Sigmoid colon (tissue), 7 donors: Measurements from ENCODE around the gene PLCH1. TPM values are rescaled to one million over a fixed set of nuclear protein-coding genes. Genes with fewer than 3 reads are reported as not detected.

ENCODE experiments used
- DNase-seq: peaks from one replicate; pipeline ENCODE4 v3.0.0-alpha.2; 2019
- H3K27ac ChIP-seq, 4 donors: fragments of 200-600 bp; sonication (generic); one replicate each; pipeline ENCODE4 v1.5.1; 2016 to 2019; ENCODE audit warnings: mild to moderate bottlenecking in 1 of 4
- H3K27me3 ChIP-seq, 3 donors: fragments of 200-600 bp; sonication (generic); one replicate each; pipeline ENCODE4 v1.5.1; 2019; ENCODE audit warnings: mild to moderate bottlenecking in 1 of 3
- H3K36me3 ChIP-seq, 4 donors: fragments of 200-600 bp; sonication (generic); one replicate each; pipeline ENCODE4 v1.5.1; 2016 to 2019
- H3K4me1 ChIP-seq, 4 donors: fragments of 200-600 bp; sonication (generic); one replicate each; pipeline ENCODE4 v1.5.1; 2017 to 2019
- H3K4me3 ChIP-seq, 4 donors: fragments of 200-600 bp; sonication (generic); one replicate each; pipeline ENCODE4 v1.5.1; 2017 to 2019; ENCODE audit warnings: mild to moderate bottlenecking in 2 of 4, moderate library complexity in 1 of 4
- H3K9me3 ChIP-seq, 4 donors: fragments of 200-600 bp in 3 of 4; sonication (generic) in 3 of 4; one replicate each; pipeline versions ENCODE4 v1.5.1 to v1.6.1; 2013 to 2019
- EP300 ChIP-seq, 4 donors: sonication (generic); formaldehyde crosslinking; IDR thresholded peaks; one replicate each; pipeline ENCODE4 v1.6.1; 2017; ENCODE audit warnings: antibody characterized with exemption in 4 of 4
- POLR2A ChIP-seq, 2 donors: fragments of 450-650 bp; IDR thresholded peaks; one replicate each; pipeline ENCODE4 v1.6.1; 2016; ENCODE audit warnings: antibody characterized with exemption in 2 of 2, mild to moderate bottlenecking in 2 of 2, moderate library complexity in 2 of 2
- POLR2AphosphoS5 ChIP-seq, 4 donors: sonication (generic); formaldehyde crosslinking; IDR thresholded peaks; one replicate each; pipeline ENCODE4 v1.6.1; 2017; ENCODE audit warnings: antibody characterized with exemption in 4 of 4
- WGBS, 2 donors: extraction: QIAGEN DNeasy Blood & Tissue Kit; methylation state at CpG; one replicate each; pipeline ENCODE4 v1.1.7; 2013; 5-methylcytosine and 5-hydroxymethylcytosine counted together
- intact Hi-C: fragments of 100-400 bp; cut with DNase I; formaldehyde crosslinking; loops from one replicate; pipeline ENCODE4 v1.15.1; 2023
- polyA plus RNA-seq, 3 donors: library from polyadenylated mRNA; stranded (reverse); fragments of 200-250 nt; gene quantifications; one replicate each; pipeline ENCODE4 v1.2.3, GENCODE V29; 2013
- total RNA-seq, 4 donors: library from RNA; depleted of rRNA; stranded (reverse); fragments of >200 nt; gene quantifications; one replicate each; pipeline ENCODE4 v1.1.0, GENCODE V29; 2016
- TF ChIP-seq, protein P1 (sequence below), 4 experiments: fragments of 450-650 bp in 3 of 4; fragments of 200-600 bp in 1 of 4; IDR thresholded peaks; one replicate each; pipeline ENCODE4 v1.5.1; 2016 to 2019; ENCODE audit warnings: antibody characterized with exemption in 4 of 4, mild to moderate bottlenecking in 3 of 4, moderate library complexity in 2 of 4
- donor health status: healthy with polysubstance abuse.
- donor health status: Bipolar disorder and iron deficiency.
- donor health status: healthy.

The PLCH1 gene
- total and polyA plus RNA-seq, 7 donors = 0.36 to 1.9 (median 0.83) TPM

DNA sequence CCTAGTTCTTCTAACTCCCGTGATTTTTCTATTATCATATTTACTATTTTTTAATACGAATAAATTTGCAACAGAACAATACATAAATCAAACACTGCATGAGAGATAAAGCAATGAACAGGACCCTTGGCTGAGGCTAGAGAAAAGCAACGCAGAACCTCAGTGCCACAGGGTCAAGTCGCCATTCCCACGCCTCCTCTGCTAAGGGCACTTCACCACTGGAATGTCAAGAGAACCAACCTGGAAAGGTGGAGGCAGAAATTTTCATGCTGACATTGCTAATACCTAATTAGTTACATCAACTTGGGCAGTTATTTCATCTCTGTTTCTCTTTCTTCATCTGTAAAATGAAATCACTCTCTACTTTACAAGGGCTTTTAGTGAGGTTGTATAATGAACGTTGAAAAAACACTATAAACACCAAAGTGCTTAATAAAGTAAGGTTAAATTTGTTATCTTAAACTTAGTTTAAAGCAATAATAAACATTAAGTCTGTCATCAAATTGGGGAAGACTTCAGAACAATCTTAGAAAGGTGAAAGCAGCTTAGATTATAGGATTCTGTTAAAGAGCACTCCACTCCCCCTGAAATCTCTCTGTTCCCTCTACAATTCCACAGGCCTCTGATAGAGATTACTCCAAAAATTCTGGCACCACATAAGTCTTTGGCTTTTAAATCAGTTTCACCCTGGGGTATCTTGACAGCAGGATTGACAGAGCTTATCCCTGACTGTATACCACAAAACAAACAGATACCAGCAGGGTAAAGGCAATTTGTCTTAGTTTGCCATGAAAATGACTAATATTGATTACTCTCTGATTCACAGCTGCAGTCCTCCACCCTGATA, 41.9 kb downstream of the PLCH1 start:
- Histone ChIP-seq H3K4me1 (no peaks in the 10 kb centered on the region), H3K4me3 (no peak overlapping the region), H3K9me3 (no peaks in the 10 kb centered on the region), H3K27ac (peak overlapping the region in 1 of 4 donors; percentile 7), H3K36me3 (no peaks in the 10 kb centered on the region), H3K27me3 (no peaks in the 10 kb centered on the region)
- WGBS, 2 donors = 74 to 75% methylated on average over 6 of the region's 6 CpGs
- intact Hi-C loops = loop anchor here (1.0 to 10.0 kb wide), 3 partner anchors 318 to 946 kb away; no protein-coding TSS in a partner anchor
- TF ChIP-seq EP300 (IDR thresholded peaks at IDR 0.05) (no peak), POLR2AphosphoS5 (IDR thresholded peaks at IDR 0.05) (no peak), POLR2A (IDR thresholded peaks at IDR 0.05) (no peak)
- TF ChIP-seq, protein P1, sequence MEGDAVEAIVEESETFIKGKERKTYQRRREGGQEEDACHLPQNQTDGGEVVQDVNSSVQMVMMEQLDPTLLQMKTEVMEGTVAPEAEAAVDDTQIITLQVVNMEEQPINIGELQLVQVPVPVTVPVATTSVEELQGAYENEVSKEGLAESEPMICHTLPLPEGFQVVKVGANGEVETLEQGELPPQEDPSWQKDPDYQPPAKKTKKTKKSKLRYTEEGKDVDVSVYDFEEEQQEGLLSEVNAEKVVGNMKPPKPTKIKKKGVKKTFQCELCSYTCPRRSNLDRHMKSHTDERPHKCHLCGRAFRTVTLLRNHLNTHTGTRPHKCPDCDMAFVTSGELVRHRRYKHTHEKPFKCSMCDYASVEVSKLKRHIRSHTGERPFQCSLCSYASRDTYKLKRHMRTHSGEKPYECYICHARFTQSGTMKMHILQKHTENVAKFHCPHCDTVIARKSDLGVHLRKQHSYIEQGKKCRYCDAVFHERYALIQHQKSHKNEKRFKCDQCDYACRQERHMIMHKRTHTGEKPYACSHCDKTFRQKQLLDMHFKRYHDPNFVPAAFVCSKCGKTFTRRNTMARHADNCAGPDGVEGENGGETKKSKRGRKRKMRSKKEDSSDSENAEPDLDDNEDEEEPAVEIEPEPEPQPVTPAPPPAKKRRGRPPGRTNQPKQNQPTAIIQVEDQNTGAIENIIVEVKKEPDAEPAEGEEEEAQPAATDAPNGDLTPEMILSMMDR (IDR thresholded peaks at IDR 0.05) = no peak
- DNase-seq = no peak

DNA sequence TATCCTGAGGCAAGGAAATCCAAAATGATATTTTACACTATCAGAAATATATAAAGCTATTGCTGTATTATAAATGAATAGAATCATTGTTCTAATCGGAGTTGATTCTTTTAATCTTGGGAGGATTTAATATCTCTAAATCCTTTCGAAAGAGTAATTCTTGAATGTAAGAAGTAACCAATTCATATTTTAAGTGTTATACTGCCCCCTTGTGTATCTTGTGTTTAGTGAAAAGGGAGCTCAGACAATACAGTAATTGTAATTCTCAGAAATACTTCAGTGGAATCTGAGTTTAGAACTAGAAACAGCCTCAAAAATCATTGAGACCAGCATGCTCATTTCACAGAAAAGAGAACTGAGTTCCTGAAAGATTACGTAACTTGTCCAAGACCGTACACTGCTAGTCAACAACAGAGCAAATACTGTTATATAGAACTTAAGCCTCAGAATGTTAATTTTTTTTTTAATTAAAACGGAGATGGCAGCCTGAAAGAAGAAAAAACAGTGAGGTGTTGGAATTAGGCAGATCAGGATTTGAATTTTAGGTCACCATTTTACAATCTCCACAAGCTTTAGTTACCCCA, 42.9 kb downstream of the PLCH1 start:
- Histone ChIP-seq H3K27me3 (no peaks in the 10 kb centered on the region), H3K36me3 (no peaks in the 10 kb centered on the region), H3K9me3 (no peaks in the 10 kb centered on the region), H3K27ac (peak overlapping the region in 2 of 4 donors; percentile 6 to 7), H3K4me3 (no peak overlapping the region), H3K4me1 (no peaks in the 10 kb centered on the region)
- intact Hi-C loops = loop anchor here (1.0 to 10.0 kb wide), 3 partner anchors 317 to 945 kb away; no protein-coding TSS in a partner anchor
- DNase-seq = no peak
- TF ChIP-seq, protein P1 (IDR thresholded peaks at IDR 0.05) = peak; percentile 31 to 56 (median 46)
- no peak for TF ChIP-seq POLR2AphosphoS5 (IDR thresholded peaks at IDR 0.05)
- WGBS, 2 donors = 42 to 46% methylated on average over 5 of the region's 5 CpGs

DNA sequence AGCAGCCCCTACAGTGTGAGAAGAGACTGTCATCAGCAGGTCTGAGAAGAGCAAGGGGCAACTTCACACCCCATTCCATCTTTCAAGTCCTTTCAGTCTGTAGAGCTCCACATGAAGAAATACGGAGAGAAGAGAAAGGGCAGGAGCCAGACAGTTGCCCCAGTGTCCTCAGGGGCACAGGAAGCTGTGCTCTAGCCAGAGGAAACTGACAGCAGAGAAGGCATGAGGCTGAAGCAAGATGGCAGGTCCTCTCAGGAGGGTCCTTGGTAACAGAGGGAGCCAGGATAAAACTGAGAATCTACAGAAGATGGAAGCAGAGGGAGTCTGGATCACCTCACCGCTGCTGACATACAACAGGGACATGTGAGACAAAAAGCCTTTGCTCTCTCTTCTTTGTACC, 47.3 kb downstream of the PLCH1 start:
- intact Hi-C loops = no loop called here
- TF ChIP-seq EP300 (IDR thresholded peaks at IDR 0.05) (no peak), POLR2A (IDR thresholded peaks at IDR 0.05) (no peak), POLR2AphosphoS5 (IDR thresholded peaks at IDR 0.05) (no peak)
- TF ChIP-seq, protein P1 (IDR thresholded peaks at IDR 0.05) = no peak

DNA sequence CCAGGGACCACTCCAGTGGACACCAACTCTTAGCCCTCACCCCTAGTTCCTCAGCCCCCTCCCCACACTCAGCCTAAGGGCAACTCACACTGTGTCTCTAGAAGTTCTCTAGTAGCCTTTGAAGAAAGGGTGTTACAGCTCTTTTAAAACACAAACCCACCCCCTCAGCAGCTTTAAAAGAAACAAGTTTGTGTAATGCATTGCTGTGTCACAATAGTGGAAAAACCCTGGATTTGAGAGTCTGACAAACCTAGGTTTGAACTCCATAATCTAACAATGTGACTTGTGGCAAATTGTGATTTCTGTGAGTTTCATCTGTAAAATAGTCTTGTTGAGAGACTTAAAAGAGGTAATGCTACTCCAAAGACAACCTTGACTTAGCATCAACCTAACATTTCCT, 54.0 kb downstream of the PLCH1 start:
- intact Hi-C loops = no loop called here
- Histone ChIP-seq H3K36me3 (no peaks in the 10 kb centered on the region), H3K27me3 (no peaks in the 10 kb centered on the region), H3K9me3 (no peaks in the 10 kb centered on the region), H3K4me1 (no peaks in the 10 kb centered on the region), H3K27ac (no peak overlapping the region), H3K4me3 (no peak overlapping the region)
- TF ChIP-seq, protein P1 (IDR thresholded peaks at IDR 0.05) = no peak
- no peak for TF ChIP-seq POLR2AphosphoS5 (IDR thresholded peaks at IDR 0.05)
- TF ChIP-seq POLR2A (IDR thresholded peaks at IDR 0.05) = no peak
- TF ChIP-seq EP300 (IDR thresholded peaks at IDR 0.05) = no peak
- DNase-seq = no peak

More for the DNA sequence above, 47.3 kb downstream of the PLCH1 start:
- H3K36me3 ChIP-seq = no peaks in the 10 kb centered on the region
- H3K9me3 ChIP-seq = no peaks in the 10 kb centered on the region
- DNase-seq = no peak
- H3K4me3 ChIP-seq = no peak overlapping the region
- no peak overlapping the region for H3K27ac ChIP-seq
- H3K27me3 ChIP-seq = no peaks in the 10 kb centered on the region
- H3K4me1 ChIP-seq = no peaks in the 10 kb centered on the region
- WGBS, 2 donors = 81 to 90% methylated on average over 2 of the region's 2 CpGs
